ENCODE results near the gene CUTA. TPM values are rescaled to one million over a fixed set of nuclear protein-coding genes. Genes with fewer than 3 reads are reported as not detected.

CUTA gene
- total and polyA plus RNA-seq, 2 of the 13 experiments (the other 11 are each of a cell fraction or from before 2014, with no cell fraction given), result 170 to 180 TPM

DNA sequence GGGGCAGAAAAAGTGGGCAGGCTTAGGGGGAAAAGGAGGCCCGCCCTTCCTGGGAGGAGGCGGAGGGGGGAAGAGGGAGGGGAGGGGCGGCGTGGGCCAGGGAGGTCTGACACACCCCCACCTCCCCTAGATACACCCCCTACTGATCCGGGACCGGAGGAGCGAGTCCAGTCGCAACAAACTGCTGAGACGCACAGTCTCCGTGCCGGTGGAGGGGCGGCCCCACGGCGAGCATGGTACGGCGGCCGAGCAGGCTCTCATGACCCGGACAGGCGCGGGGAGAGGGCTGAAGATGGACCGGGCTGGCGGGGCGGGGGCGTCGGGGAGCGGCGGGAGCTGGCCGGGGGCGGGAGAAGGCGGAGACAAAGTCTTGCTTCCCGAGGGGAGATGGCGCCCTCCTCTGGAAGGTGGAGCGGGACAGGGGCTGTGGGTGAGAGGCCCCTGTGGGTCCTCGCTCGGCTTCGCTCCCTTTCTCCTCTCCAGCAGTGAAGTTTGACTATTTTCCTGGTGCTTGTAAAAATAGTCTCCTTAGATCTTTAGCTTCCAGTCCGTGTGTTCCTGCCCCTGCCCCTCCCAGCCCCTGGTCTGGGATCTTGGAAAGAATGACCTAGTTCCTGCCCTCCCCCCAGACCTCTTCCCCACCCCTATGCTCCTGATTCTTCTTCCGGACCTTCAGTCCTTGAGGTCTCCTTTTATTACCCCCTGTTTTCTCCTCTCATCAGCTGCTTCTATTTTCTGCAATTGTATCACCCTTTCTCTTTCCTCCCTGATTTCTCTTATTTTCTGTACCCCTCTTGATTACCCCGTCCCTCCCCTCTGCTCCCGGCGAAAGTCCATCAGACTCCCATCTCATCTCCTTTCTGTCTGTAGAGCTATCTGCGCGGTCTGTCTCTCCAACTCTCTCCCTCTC lies 8.0 kb upstream of the CUTA start (continued):
- TF ChIP-seq, protein P1, sequence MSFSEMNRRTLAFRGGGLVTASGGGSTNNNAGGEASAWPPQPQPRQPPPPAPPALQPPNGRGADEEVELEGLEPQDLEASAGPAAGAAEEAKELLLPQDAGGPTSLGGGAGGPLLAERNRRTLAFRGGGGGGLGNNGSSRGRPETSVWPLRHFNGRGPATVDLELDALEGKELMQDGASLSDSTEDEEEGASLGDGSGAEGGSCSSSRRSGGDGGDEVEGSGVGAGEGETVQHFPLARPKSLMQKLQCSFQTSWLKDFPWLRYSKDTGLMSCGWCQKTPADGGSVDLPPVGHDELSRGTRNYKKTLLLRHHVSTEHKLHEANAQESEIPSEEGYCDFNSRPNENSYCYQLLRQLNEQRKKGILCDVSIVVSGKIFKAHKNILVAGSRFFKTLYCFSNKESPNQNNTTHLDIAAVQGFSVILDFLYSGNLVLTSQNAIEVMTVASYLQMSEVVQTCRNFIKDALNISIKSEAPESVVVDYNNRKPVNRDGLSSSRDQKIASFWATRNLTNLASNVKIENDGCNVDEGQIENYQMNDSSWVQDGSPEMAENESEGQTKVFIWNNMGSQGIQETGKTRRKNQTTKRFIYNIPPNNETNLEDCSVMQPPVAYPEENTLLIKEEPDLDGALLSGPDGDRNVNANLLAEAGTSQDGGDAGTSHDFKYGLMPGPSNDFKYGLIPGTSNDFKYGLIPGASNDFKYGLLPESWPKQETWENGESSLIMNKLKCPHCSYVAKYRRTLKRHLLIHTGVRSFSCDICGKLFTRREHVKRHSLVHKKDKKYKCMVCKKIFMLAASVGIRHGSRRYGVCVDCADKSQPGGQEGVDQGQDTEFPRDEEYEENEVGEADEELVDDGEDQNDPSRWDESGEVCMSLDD (CRISPR knock-in tag; IDR thresholded peaks at IDR 0.05; ENCODE audit: borderline replicate concordance), result no peak
- TF ChIP-seq, protein P2, sequence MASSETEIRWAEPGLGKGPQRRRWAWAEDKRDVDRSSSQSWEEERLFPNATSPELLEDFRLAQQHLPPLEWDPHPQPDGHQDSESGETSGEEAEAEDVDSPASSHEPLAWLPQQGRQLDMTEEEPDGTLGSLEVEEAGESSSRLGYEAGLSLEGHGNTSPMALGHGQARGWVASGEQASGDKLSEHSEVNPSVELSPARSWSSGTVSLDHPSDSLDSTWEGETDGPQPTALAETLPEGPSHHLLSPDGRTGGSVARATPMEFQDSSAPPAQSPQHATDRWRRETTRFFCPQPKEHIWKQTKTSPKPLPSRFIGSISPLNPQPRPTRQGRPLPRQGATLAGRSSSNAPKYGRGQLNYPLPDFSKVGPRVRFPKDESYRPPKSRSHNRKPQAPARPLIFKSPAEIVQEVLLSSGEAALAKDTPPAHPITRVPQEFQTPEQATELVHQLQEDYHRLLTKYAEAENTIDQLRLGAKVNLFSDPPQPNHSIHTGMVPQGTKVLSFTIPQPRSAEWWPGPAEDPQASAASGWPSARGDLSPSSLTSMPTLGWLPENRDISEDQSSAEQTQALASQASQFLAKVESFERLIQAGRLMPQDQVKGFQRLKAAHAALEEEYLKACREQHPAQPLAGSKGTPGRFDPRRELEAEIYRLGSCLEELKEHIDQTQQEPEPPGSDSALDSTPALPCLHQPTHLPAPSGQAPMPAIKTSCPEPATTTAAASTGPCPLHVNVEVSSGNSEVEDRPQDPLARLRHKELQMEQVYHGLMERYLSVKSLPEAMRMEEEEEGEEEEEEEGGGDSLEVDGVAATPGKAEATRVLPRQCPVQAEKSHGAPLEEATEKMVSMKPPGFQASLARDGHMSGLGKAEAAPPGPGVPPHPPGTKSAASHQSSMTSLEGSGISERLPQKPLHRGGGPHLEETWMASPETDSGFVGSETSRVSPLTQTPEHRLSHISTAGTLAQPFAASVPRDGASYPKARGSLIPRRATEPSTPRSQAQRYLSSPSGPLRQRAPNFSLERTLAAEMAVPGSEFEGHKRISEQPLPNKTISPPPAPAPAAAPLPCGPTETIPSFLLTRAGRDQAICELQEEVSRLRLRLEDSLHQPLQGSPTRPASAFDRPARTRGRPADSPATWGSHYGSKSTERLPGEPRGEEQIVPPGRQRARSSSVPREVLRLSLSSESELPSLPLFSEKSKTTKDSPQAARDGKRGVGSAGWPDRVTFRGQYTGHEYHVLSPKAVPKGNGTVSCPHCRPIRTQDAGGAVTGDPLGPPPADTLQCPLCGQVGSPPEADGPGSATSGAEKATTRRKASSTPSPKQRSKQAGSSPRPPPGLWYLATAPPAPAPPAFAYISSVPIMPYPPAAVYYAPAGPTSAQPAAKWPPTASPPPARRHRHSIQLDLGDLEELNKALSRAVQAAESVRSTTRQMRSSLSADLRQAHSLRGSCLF (CRISPR knock-in tag; IDR thresholded peaks at IDR 0.05; ENCODE audit: borderline replicate concordance), result no peak
- TF ChIP-seq SNRNP70 (IDR thresholded peaks at IDR 0.05; ENCODE audit: low read depth, low read length) (no peak), ZNF557 (CRISPR knock-in tag; IDR thresholded peaks at IDR 0.05) (no peak), ZNF317 (CRISPR knock-in tag; IDR thresholded peaks at IDR 0.05) (no peak), ZNF30 (CRISPR knock-in tag; IDR thresholded peaks at IDR 0.05) (no peak), ZNF121 (CRISPR knock-in tag; IDR thresholded peaks at IDR 0.05) (0 out of 2 replicates have a peak, but pooled peaks have one; percentile 22), ZNF564 (CRISPR knock-in tag; IDR thresholded peaks at IDR 0.05) (no peak), SP2 (CRISPR knock-in tag; IDR thresholded peaks at IDR 0.05) (0 out of 2 replicates have a peak, but pooled peaks have one; percentile 36), ZNF17 (CRISPR knock-in tag; IDR thresholded peaks at IDR 0.05) (no peak), HES4 (CRISPR knock-in tag; IDR thresholded peaks at IDR 0.05; ENCODE audit: borderline replicate concordance) (no peak), MAZ (IDR thresholded peaks at IDR 0.05; ENCODE audit: borderline replicate concordance, low read depth, low read length) (peak; percentile 90), MAZ (CRISPR knock-in tag; IDR thresholded peaks at IDR 0.05; ENCODE audit: low read depth) (peak; percentile 97), ZNF7 (CRISPR knock-in tag; IDR thresholded peaks at IDR 0.05) (no peak), KDM3A (CRISPR knock-in tag; IDR thresholded peaks at IDR 0.05; ENCODE audit: low read depth) (peak; percentile 70), MED8 (CRISPR knock-in tag; IDR thresholded peaks at IDR 0.05; ENCODE audit: insufficient replicate concordance) (no peak)
- TF ChIP-seq, protein P3, sequence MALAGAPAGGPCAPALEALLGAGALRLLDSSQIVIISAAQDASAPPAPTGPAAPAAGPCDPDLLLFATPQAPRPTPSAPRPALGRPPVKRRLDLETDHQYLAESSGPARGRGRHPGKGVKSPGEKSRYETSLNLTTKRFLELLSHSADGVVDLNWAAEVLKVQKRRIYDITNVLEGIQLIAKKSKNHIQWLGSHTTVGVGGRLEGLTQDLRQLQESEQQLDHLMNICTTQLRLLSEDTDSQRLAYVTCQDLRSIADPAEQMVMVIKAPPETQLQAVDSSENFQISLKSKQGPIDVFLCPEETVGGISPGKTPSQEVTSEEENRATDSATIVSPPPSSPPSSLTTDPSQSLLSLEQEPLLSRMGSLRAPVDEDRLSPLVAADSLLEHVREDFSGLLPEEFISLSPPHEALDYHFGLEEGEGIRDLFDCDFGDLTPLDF (CRISPR knock-in tag; IDR thresholded peaks at IDR 0.05), result no peak
- TF ChIP-seq, protein P4, sequence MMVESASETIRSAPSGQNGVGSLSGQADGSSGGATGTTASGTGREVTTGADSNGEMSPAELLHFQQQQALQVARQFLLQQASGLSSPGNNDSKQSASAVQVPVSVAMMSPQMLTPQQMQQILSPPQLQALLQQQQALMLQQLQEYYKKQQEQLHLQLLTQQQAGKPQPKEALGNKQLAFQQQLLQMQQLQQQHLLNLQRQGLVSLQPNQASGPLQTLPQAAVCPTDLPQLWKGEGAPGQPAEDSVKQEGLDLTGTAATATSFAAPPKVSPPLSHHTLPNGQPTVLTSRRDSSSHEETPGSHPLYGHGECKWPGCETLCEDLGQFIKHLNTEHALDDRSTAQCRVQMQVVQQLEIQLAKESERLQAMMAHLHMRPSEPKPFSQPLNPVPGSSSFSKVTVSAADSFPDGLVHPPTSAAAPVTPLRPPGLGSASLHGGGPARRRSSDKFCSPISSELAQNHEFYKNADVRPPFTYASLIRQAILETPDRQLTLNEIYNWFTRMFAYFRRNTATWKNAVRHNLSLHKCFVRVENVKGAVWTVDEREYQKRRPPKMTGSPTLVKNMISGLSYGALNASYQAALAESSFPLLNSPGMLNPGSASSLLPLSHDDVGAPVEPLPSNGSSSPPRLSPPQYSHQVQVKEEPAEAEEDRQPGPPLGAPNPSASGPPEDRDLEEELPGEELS (CRISPR knock-in tag; IDR thresholded peaks at IDR 0.05), result 0 out of 2 replicates have a peak, but pooled peaks have one; percentile 31

Data from HepG2 (cell line).